ENCODE data around the gene PHLPP1.

Gene PHLPP1

DNA sequence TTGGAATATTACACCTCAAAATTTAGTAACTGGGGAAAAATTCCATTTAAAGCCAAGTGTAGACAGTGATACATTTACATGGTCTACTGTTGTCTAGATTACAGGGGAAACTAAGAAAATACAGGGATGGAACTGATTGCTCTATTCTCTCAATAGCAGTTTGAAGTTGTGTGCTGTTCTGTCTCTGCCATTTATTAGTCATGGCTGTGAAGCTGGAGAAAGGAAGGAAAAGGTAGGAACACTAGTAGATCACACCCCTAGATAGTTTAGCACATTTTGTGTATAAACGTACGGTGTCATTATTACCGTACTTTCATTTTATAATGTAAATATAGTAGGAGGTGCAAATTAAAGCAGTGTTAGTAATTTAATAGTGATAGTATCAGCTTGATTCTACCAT is 170.5 kb downstream of the PHLPP1 start:
- TF ChIP-seq, protein P1, sequence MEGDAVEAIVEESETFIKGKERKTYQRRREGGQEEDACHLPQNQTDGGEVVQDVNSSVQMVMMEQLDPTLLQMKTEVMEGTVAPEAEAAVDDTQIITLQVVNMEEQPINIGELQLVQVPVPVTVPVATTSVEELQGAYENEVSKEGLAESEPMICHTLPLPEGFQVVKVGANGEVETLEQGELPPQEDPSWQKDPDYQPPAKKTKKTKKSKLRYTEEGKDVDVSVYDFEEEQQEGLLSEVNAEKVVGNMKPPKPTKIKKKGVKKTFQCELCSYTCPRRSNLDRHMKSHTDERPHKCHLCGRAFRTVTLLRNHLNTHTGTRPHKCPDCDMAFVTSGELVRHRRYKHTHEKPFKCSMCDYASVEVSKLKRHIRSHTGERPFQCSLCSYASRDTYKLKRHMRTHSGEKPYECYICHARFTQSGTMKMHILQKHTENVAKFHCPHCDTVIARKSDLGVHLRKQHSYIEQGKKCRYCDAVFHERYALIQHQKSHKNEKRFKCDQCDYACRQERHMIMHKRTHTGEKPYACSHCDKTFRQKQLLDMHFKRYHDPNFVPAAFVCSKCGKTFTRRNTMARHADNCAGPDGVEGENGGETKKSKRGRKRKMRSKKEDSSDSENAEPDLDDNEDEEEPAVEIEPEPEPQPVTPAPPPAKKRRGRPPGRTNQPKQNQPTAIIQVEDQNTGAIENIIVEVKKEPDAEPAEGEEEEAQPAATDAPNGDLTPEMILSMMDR (IDR thresholded peaks at IDR 0.05; ENCODE audit: low read depth, low read length), result no peak
- H3K4me3 ChIP-seq (ENCODE audit: low read depth, low read length), result no peak overlapping the region

DNA sequence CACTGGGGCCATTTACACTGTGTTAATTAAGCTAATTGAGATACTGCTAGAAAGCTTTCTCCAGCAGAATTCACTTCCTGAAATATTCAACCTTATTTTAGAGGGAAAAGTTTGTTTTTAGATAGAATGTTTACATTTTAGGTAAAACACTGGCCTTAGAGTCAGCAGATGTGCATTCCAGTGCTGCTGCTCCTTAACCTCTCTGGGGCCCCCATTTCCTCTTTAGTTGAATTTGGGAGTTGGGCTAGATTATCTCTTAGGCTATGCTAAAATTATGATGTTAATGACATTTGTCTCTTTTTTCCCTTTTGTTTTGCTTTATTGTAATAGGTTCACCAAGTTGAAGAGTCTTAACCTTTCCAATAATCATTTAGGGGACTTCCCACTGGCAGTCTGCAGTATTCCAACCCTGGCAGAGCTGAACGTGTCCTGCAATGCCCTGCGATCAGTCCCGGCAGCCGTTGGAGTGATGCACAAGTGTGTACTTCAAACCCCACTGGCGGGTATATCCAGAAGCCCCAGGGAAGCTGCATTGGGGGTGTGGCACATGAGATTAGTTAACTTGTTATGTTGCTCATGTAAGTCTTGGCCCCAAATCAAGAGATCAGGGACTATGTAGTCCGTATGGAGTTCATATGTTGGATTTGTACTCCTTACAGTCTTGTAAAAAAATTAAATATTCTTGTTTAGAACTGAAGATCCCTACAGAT is 179.5 kb downstream of the PHLPP1 start:
- TF ChIP-seq, protein P1 (IDR thresholded peaks at IDR 0.05; ENCODE audit: low read depth, low read length), result no peak
- 0 out of 2 replicates have a peak overlapping the region, but pooled peaks have one; percentile 2 for H3K4me3 ChIP-seq (ENCODE audit: low read depth, low read length)

DNA sequence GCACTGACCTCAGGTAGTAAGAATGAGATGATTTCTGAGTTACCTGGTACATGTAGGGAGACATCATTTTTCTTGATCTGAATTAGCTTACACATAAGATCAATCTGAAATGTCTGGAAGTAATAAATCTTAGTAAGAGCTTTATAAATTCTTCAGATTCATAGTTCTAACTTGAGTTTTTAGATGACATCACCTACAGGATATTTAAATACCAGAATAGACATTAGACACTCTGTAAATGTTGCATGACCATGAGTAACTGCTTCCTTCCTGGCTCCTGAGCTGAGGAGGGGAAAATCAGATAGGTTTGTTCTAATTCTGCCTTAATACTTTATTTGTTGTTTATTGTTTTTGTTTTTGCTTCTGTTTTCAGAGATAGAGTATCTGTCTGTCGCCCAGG is 181.8 kb downstream of the PHLPP1 start:
- H3K4me3 ChIP-seq (ENCODE audit: low read depth, low read length), result no peak overlapping the region
- TF ChIP-seq, protein P1 (IDR thresholded peaks at IDR 0.05; ENCODE audit: low read depth, low read length), result no peak

DNA sequence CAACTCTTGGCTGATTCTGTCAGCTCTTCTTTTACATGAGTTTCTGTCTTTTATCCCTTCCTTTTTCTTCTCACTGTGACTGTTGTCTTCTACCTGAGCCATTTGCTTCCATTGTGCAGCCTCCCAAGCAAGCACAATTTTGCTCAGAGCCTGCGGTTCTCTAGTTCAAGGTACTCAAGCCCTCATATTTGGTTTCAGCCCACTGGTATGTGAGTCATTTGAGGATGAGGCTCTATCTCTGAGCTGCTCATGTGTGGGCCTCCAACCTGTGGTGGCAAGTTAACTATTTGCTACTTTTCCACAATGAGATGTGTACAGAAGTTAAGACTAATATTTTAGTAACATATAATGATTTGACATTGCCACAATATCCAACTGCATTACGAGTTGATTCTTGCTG is 183.0 kb downstream of the PHLPP1 start:
- TF ChIP-seq, protein P1 (IDR thresholded peaks at IDR 0.05; ENCODE audit: low read depth, low read length), result no peak

DNA sequence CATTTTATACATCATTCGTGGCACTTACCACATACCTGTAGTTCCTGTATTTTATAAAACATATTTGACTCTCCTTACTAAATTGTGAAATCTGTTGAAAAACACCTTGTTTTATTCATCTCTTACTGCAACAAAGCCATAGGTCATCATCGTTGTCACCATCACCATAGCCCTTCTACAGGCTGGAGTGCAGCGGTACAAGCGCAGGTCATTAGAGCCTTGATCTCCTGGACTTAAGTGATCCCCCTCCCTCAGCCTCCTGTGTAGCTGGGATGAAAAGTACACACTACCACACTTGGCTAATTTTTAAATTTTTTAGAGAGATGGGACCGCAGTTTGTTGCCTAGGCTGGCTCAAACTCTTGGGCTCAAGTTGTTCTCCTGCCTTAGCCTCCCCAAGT is 184.2 kb downstream of the PHLPP1 start:
- H3K4me3 ChIP-seq (ENCODE audit: low read depth, low read length), result no peak overlapping the region

More for the DNA sequence above, 183.0 kb downstream of the PHLPP1 start:
- H3K4me3 ChIP-seq (ENCODE audit: low read depth, low read length), result no peak overlapping the region

DNA sequence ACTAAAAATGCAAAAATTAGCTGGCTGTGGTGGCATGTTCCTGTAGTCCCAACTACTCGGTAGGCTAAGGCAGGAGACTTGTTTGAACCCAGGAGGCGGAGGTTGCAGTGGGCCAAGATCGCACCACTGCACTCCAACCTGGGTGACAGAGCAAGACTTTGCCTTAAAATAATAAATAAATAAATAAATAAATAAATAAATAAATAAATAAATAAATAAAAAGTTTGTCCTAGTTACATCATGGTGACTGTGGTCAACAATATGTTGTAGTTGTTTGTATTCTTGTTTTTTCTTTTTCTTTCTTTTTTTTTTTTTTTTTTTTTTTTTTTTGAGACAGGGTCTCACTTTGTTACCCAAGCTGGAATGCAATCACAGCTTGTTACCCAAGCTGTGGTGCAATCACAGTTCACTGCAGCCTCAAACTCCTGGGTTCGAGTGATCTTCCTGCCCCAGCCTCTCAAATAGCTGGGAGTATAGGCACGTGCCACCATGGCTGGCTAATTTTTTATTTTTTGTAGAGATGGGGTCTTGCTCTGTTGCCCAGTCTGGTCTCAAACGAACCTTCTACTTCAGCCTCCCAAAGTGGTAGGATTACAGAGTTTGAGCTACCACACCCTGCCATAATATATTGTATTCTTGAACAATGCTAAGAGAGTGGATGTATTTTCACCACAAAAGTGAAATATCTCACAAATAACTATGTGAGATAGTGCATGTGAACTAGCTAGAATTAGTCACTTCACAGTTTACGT is 185.0 kb downstream of the PHLPP1 start:
- TF ChIP-seq, protein P1 (IDR thresholded peaks at IDR 0.05; ENCODE audit: low read depth, low read length), result no peak
- no peak overlapping the region for H3K4me3 ChIP-seq (ENCODE audit: low read depth, low read length)

More for the DNA sequence above, 184.2 kb downstream of the PHLPP1 start:
- TF ChIP-seq, protein P1 (IDR thresholded peaks at IDR 0.05; ENCODE audit: low read depth, low read length), result no peak

DNA sequence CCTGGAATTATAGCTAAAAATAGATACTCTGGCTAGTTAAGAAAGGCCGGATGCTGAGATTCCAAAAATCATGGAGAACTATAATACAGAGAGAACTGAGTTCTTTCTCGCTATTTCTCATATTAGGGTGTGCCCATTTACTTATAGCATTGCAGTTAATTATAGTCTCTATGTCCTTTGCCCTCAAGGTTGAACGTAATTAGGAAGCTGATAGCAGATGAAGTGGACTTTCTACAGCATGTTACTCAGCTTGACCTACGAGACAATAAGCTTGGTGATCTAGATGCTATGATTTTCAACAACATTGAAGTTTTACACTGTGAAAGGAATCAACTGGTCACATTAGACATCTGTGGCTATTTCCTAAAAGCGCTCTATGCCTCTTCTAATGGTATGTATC is 187.4 kb downstream of the PHLPP1 start:
- H3K4me3 ChIP-seq (ENCODE audit: low read depth, low read length), result no peak overlapping the region
- TF ChIP-seq, protein P1 (IDR thresholded peaks at IDR 0.05; ENCODE audit: low read depth, low read length), result no peak

Data from WI38 (cell line).